ENCODE measurements around the gene FAM76A.
"Not testable (repeated sequence)": the region's sequence is repeated elsewhere in the genome, so short reads cannot be mapped to it uniquely, and the experiment has no call there.

Gene FAM76A

GRCh38 chr1:27772932-27773825, 47.4 kb downstream of the FAM76A start, which contains the start of gene STX12:
Gene STX12, plus strand, starts transcription at chr1:27773219. Its CDS starts 89 bp downstream, at chr1:27773308.
- Histone ChIP-seq H3K4me1 (peaks cover 4% of the 10 kb centered on the region; the same call in 1 of the 2 replicates), H3K9me3 (no peaks in the 10 kb centered on the region), H3K27me3 (no peaks in the 10 kb centered on the region), H3K36me3 (no peaks in the 10 kb centered on the region), H3K4me3 (ENCODE audit: low read depth, low read length) (peak within 1 kb of the TSS; percentile 86)
- peak; percentile 94 for DNase-seq
- TF ChIP-seq CTCF (IDR thresholded peaks at IDR 0.05; ENCODE audit: low read depth, low read length): no peak

DNA sequence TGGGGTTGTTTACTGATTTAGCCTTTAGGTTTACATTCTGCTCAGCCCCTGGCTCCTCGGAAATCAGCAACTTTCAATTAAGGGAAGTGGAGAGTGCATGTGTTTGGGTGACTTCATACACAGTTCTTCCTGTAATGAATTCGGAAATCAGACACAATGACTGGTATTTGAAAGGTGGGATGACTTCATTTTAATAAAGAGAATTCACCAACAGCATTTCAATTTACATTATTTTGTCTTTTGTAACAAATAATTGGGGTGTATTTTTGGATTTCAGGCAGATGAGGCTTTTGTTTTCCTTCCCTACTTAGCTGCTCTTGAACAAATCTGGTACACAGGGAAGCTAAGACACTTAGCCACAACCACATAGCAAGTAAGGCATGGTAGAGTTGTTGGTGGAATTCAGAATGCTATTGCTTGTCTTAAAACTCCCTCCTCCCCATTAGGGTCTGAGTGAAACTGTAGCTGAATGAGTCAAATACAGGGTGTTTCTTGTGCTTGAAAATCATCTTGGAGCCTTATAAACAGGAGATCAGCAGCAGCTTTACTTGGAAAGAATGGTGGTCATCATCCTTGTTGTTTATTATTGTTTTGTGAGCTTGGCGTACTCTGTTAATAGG, 48.2 kb downstream of the FAM76A start:
- Histone ChIP-seq H3K9me3 (no peaks in the 10 kb centered on the region), H3K36me3 (no peaks in the 10 kb centered on the region), H3K4me3 (ENCODE audit: low read depth, low read length) (peak overlapping the region; percentile 86), H3K4me1 (peaks cover 4% of the 10 kb centered on the region; the same call in 1 of the 2 replicates), H3K27me3 (no peaks in the 10 kb centered on the region)
- DNase-seq: no peak
- TF ChIP-seq CTCF (IDR thresholded peaks at IDR 0.05; ENCODE audit: low read depth, low read length): no peak

- Histone ChIP-seq H3K4me3 (ENCODE audit: low read depth, low read length) (no peak overlapping the region), H3K36me3 (no peaks in the 10 kb centered on the region), H3K27me3 (no peaks in the 10 kb centered on the region), H3K9me3 (no peaks in the 10 kb centered on the region), H3K4me1 (peaks cover 4% of the 10 kb centered on the region; the same call in 1 of the 2 replicates)
- no peak for DNase-seq
- TF ChIP-seq CTCF (IDR thresholded peaks at IDR 0.05; ENCODE audit: low read depth, low read length): no peak
These were observed 48.9 kb downstream of the FAM76A start for GRCh38 chr1:27774654-27775053.

- not testable (repeated sequence) for DNase-seq; H3K9me3 ChIP-seq; H3K4me3 ChIP-seq (ENCODE audit: low read depth, low read length); H3K27me3 ChIP-seq; H3K36me3 ChIP-seq; H3K4me1 ChIP-seq
These were observed 49.6 kb downstream of the FAM76A start for GRCh38 chr1:27775336-27775735.

DNA sequence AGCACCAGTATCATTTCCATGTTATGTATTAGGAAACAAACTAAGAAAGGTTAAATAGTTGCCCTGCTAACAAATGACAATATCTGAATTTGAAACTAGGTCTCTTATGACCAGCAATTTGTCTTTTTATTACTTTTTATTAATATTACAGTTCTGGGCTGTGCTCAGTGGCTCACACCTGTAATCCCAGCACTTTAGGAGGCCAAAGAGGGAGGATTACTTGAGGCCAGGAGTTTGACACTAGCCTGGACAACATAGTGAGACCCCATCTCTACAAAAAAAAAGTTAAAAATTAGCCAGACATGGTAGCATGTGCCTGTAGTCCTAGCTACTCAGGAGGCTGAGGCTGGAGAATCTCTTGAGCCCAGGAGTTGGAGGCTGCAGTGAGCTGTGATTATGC, 50.5 kb downstream of the FAM76A start:
- H3K4me1 ChIP-seq; H3K4me3 ChIP-seq (ENCODE audit: low read depth, low read length); H3K36me3 ChIP-seq; H3K9me3 ChIP-seq; DNase-seq; H3K27me3 ChIP-seq: not testable (repeated sequence)

- H3K9me3 ChIP-seq: no peaks in the 10 kb centered on the region
- TF ChIP-seq CTCF (IDR thresholded peaks at IDR 0.05; ENCODE audit: low read depth, low read length): no peak
- no peaks in the 10 kb centered on the region for H3K36me3 ChIP-seq
- H3K4me1 ChIP-seq: no peaks in the 10 kb centered on the region
- no peak overlapping the region for H3K4me3 ChIP-seq (ENCODE audit: low read depth, low read length)
- no peak for DNase-seq
- no peaks in the 10 kb centered on the region for H3K27me3 ChIP-seq
These were observed 52.3 kb downstream of the FAM76A start for GRCh38 chr1:27778056-27778455.

- Histone ChIP-seq H3K36me3 (no peaks in the 10 kb centered on the region), H3K4me3 (ENCODE audit: low read depth, low read length) (no peak overlapping the region), H3K9me3 (no peaks in the 10 kb centered on the region), H3K4me1 (no peaks in the 10 kb centered on the region), H3K27me3 (no peaks in the 10 kb centered on the region)
- DNase-seq: no peak
- TF ChIP-seq CTCF (IDR thresholded peaks at IDR 0.05; ENCODE audit: low read depth, low read length): no peak
These were observed 53.4 kb downstream of the FAM76A start for GRCh38 chr1:27779122-27779521.
